HEK293 (cell line): Measurements from ENCODE around the gene PRMT5.

ENCODE experiments used
- BCL6B ChIP-seq: fragments of 450-650 bp; formaldehyde crosslinking; IDR thresholded peaks from 2 replicates; pipeline ENCODE4 v1.5.1; 2017; ENCODE audit warnings: missing biosample characterization, missing genetic modification characterization
- KLF7 ChIP-seq: fragments of 450-650 bp; formaldehyde crosslinking; IDR thresholded peaks from 2 replicates; pipeline ENCODE4 v1.5.1; 2016; ENCODE audit warnings: missing biosample characterization, missing genetic modification characterization, borderline replicate concordance
- KLF8 ChIP-seq: fragments of 450-650 bp; formaldehyde crosslinking; IDR thresholded peaks from 2 replicates; pipeline ENCODE4 v1.5.1; 2016; ENCODE audit warnings: missing biosample characterization, missing genetic modification characterization
- MZF1 ChIP-seq: fragments of 450-650 bp; formaldehyde crosslinking; IDR thresholded peaks from 2 replicates; pipeline ENCODE4 v1.5.1; 2017; ENCODE audit warnings: missing biosample characterization, missing genetic modification characterization, borderline replicate concordance
- OSR2 ChIP-seq: fragments of 450-650 bp; formaldehyde crosslinking; IDR thresholded peaks from 2 replicates; pipeline ENCODE4 v1.5.1; 2016; ENCODE audit warnings: missing biosample characterization, missing genetic modification characterization
- PATZ1 ChIP-seq: fragments of 450-650 bp; formaldehyde crosslinking; IDR thresholded peaks from 2 replicates; pipeline ENCODE4 v1.5.1; 2016; ENCODE audit warnings: missing biosample characterization, missing genetic modification characterization
- PRDM10 ChIP-seq: fragments of 450-650 bp; formaldehyde crosslinking; IDR thresholded peaks from 2 replicates; pipeline ENCODE4 v1.5.1; 2016; ENCODE audit warnings: missing biosample characterization, missing genetic modification characterization
- SCRT1 ChIP-seq: fragments of 450-650 bp; formaldehyde crosslinking; IDR thresholded peaks from 2 replicates; pipeline ENCODE4 v1.5.1; 2016; ENCODE audit warnings: missing biosample characterization, missing genetic modification characterization, borderline replicate concordance
- SCRT2 ChIP-seq: fragments of 450-650 bp; formaldehyde crosslinking; IDR thresholded peaks from 2 replicates; pipeline ENCODE4 v1.5.1; 2016; ENCODE audit warnings: missing biosample characterization, missing genetic modification characterization
- SP3 ChIP-seq: fragments of 450-650 bp; formaldehyde crosslinking; IDR thresholded peaks from 2 replicates; pipeline ENCODE4 v1.5.1; 2016; ENCODE audit warnings: missing biosample characterization, missing genetic modification characterization
- ZBTB7A ChIP-seq: fragments of 450-650 bp; formaldehyde crosslinking; IDR thresholded peaks from 2 replicates; pipeline ENCODE4 v1.5.1; 2016; ENCODE audit warnings: low read depth, missing biosample characterization, missing genetic modification characterization
- ZNF114 ChIP-seq: fragments of 450-650 bp; formaldehyde crosslinking; IDR thresholded peaks from 2 replicates; pipeline ENCODE4 v1.5.0; 2017; ENCODE audit warnings: missing biosample characterization, missing genetic modification characterization
- ZNF132 ChIP-seq: fragments of 450-650 bp; formaldehyde crosslinking; IDR thresholded peaks from 2 replicates; pipeline ENCODE4 v1.5.1; 2017; ENCODE audit warnings: missing biosample characterization, missing genetic modification characterization, borderline replicate concordance
- ZNF138 ChIP-seq: fragments of 450-650 bp; formaldehyde crosslinking; IDR thresholded peaks from 2 replicates; pipeline ENCODE4 v1.5.1; 2016; ENCODE audit warnings: missing biosample characterization, missing genetic modification characterization, borderline replicate concordance
- ZNF174 ChIP-seq: fragments of 450-650 bp; formaldehyde crosslinking; IDR thresholded peaks from 2 replicates; pipeline ENCODE4 v1.5.0; 2017; ENCODE audit warnings: missing biosample characterization, mild to moderate bottlenecking, missing genetic modification characterization
- ZNF184 ChIP-seq: fragments of 450-650 bp; IDR thresholded peaks from 2 replicates; pipeline ENCODE4 v1.5.1; 2018; ENCODE audit warnings: missing biosample characterization, mild to moderate bottlenecking, missing genetic modification characterization
- ZNF19 ChIP-seq: fragments of 450-650 bp; formaldehyde crosslinking; IDR thresholded peaks from 2 replicates; pipeline ENCODE4; 2016; ENCODE audit warnings: missing biosample characterization, missing genetic modification characterization, low read depth
- ZNF2 ChIP-seq: fragments of 450-650 bp; formaldehyde crosslinking; IDR thresholded peaks from 2 replicates; pipeline ENCODE4 v1.5.1; 2016; ENCODE audit warnings: missing biosample characterization, missing genetic modification characterization
- ZNF239 ChIP-seq: fragments of 450-650 bp; formaldehyde crosslinking; IDR thresholded peaks from 2 replicates; pipeline ENCODE4 v1.5.1; 2016; ENCODE audit warnings: missing biosample characterization, missing genetic modification characterization
- ZNF248 ChIP-seq: fragments of 450-650 bp; formaldehyde crosslinking; IDR thresholded peaks from 2 replicates; pipeline ENCODE4 v1.5.1; 2017; ENCODE audit warnings: missing biosample characterization, missing genetic modification characterization
- ZNF274 ChIP-seq, 2 experiments: fragments of 200-500 bp in 1 of 2; fragments of 450-650 bp in 1 of 2; sonication (Bioruptor generic) in 1 of 2; formaldehyde crosslinking in 1 of 2; IDR thresholded peaks; 2 replicates each; pipeline versions ENCODE4 v1.5.1 to v1.6.1; 2014 to 2016; ENCODE audit warnings: borderline replicate concordance in 1 of 2, inconsistent platforms in 1 of 2, low read length in 1 of 2, missing biosample characterization in 1 of 2, missing genetic modification characterization in 1 of 2
- ZNF350 ChIP-seq: fragments of 450-650 bp; formaldehyde crosslinking; IDR thresholded peaks from 2 replicates; pipeline ENCODE4 v1.5.0; 2017; ENCODE audit warnings: missing biosample characterization, mild to moderate bottlenecking, missing genetic modification characterization
- ZNF354C ChIP-seq: fragments of 450-650 bp; formaldehyde crosslinking; IDR thresholded peaks from 2 replicates; pipeline ENCODE4 v1.5.1; 2016; ENCODE audit warnings: missing biosample characterization, missing genetic modification characterization, low read depth, borderline replicate concordance
- ZNF501 ChIP-seq: fragments of 450-650 bp; formaldehyde crosslinking; IDR thresholded peaks from 2 replicates; pipeline ENCODE4 v1.5.1; 2016; ENCODE audit warnings: missing biosample characterization, missing genetic modification characterization
- ZNF610 ChIP-seq: fragments of 450-650 bp; formaldehyde crosslinking; IDR thresholded peaks from 2 replicates; pipeline ENCODE4 v1.5.1; 2016; ENCODE audit warnings: missing biosample characterization, missing genetic modification characterization, borderline replicate concordance
- ZNF654 ChIP-seq: fragments of 450-650 bp; formaldehyde crosslinking; IDR thresholded peaks from 2 replicates; pipeline ENCODE4 v1.5.1; 2016; ENCODE audit warnings: low read depth, missing biosample characterization, missing genetic modification characterization
- ZNF664 ChIP-seq: fragments of 450-650 bp; formaldehyde crosslinking; IDR thresholded peaks from 2 replicates; pipeline ENCODE4 v1.5.1; 2016; ENCODE audit warnings: missing biosample characterization, missing genetic modification characterization
- ZNF701 ChIP-seq: fragments of 450-650 bp; formaldehyde crosslinking; IDR thresholded peaks from 2 replicates; pipeline ENCODE4 v1.5.1; 2016; ENCODE audit warnings: missing biosample characterization, missing genetic modification characterization
- ZNF768 ChIP-seq: fragments of 450-650 bp; formaldehyde crosslinking; IDR thresholded peaks from 2 replicates; pipeline ENCODE4 v1.5.1; 2018; ENCODE audit warnings: missing biosample characterization, mild to moderate bottlenecking, missing genetic modification characterization

PRMT5 gene

GRCh38 chr14:22871224-22872032, 57.7 kb downstream of the PRMT5 start, which contains the start of gene LRP10 (continued):
- TF ChIP-seq SCRT1 (tag by site-specific recombination), result no peak
- no peak for TF ChIP-seq ZNF248 (tag by site-specific recombination)
- TF ChIP-seq SCRT2 (tag by site-specific recombination), result no peak
- TF ChIP-seq PRDM10, result peak; percentile 95
- peak; percentile 98 for TF ChIP-seq KLF8 (tag by site-specific recombination)
- no peak for TF ChIP-seq ZNF274 (IDR thresholded peaks at IDR 0.05; ENCODE audit: low read length)
- no peak for TF ChIP-seq ZNF274 (tag by site-specific recombination; IDR thresholded peaks at IDR 0.05; ENCODE audit: borderline replicate concordance)
- 0 out of 2 replicates have a peak, but pooled peaks have one; percentile 24 for TF ChIP-seq ZNF610 (tag by site-specific recombination)
- TF ChIP-seq PATZ1, result peak; percentile 94
- no peak for TF ChIP-seq BCL6B (tag by site-specific recombination)
- no peak for TF ChIP-seq ZNF354C
- peak; percentile 59 for TF ChIP-seq OSR2
- no peak for TF ChIP-seq ZNF664
- TF ChIP-seq ZNF501, result no peak
- no peak for TF ChIP-seq ZNF114 (tag by site-specific recombination)
- no peak for TF ChIP-seq ZNF174 (tag by site-specific recombination)
- TF ChIP-seq ZNF701, result no peak
- TF ChIP-seq ZNF138, result no peak
- peak; percentile 90 for TF ChIP-seq SP3
- TF ChIP-seq ZNF350 (tag by site-specific recombination), result peak; percentile 95
- no peak for TF ChIP-seq ZNF19 (tag by site-specific recombination)
- TF ChIP-seq KLF7 (tag by site-specific recombination), result 0 out of 2 replicates have a peak, but pooled peaks have one; percentile 19
- TF ChIP-seq ZNF132 (tag by site-specific recombination), result no peak
- no peak for TF ChIP-seq ZNF768
- TF ChIP-seq ZNF2 (tag by site-specific recombination), result 0 out of 2 replicates have a peak, but pooled peaks have one; percentile 21
- no peak for TF ChIP-seq ZNF654
- no peak for TF ChIP-seq ZNF184 (tag by site-specific recombination)
- no peak for TF ChIP-seq ZNF239 (tag by site-specific recombination)
- TF ChIP-seq ZBTB7A (tag by site-specific recombination), result no peak
- no peak for TF ChIP-seq MZF1 (tag by site-specific recombination)
- TF ChIP-seq, all 188 proteins: peak for 48
